Left lobe of liver (tissue), 2 donors: ENCODE measurements around the gene CHRNB4. TPM values are rescaled to one million over a fixed set of nuclear protein-coding genes. Genes with fewer than 3 reads are reported as not detected.
A peak's percentile ranks its signal among the peaks of the same experiment; 100 is the strongest.
"Not testable (repeated sequence)": the region's sequence is repeated elsewhere in the genome, so short reads cannot be mapped to it uniquely, and the experiment has no call there.

Experiments used
- ATAC-seq: fragments of 200-7000 bp; cut with Tn5 transposase; one replicate; pipeline ENCODE4 v1.9.1; 2020; ENCODE audit warnings: mild to moderate bottlenecking, moderate library complexity
- DNase-seq: peaks from one replicate; pipeline ENCODE4 v3.0.0-alpha.2; 2020; ENCODE audit warnings: low spot score
- total RNA-seq: library from RNA; stranded (reverse); gene quantifications from one replicate; pipeline ENCODE4 v1.2.1, GENCODE V29; 2021
- donor health status: DM: no; HTN: no; CAD: no; lungs with moderate emphysema.
- donor health status: DM: no; HTN: yes; CAD: no.

CHRNB4 gene
- total RNA-seq: not detected

GRCh38 chr15:78641102-78641748 is at the start of gene CHRNB4:
Gene CHRNB4 (minus strand): TSS chr15:78641210. CDS start chr15:78641133, 77 bp downstream.
- ATAC-seq: no peak
- no peak for DNase-seq

- DNase-seq (peak; percentile 1), ATAC-seq (no peak)
Observed at GRCh38 chr15:78689626-78690025, 48.6 kb upstream of the CHRNB4 start.

GRCh38 chr15:78685925-78686324 is 44.9 kb upstream of the CHRNB4 start:
- ATAC-seq (no peak), DNase-seq (peak; percentile 18)

GRCh38 chr15:78685159-78685921 is 44.3 kb upstream of the CHRNB4 start:
- ATAC-seq (no peak), DNase-seq (peak; percentile 31)

GRCh38 chr15:78684657-78685056 is 43.6 kb upstream of the CHRNB4 start:
- no peak for ATAC-seq
- peak; percentile 29 for DNase-seq

GRCh38 chr15:78683599-78683998 is 42.6 kb upstream of the CHRNB4 start:
- ATAC-seq, DNase-seq: not testable (repeated sequence)

GRCh38 chr15:78682693-78683410 is 41.8 kb upstream of the CHRNB4 start:
- peak; percentile 19 for DNase-seq
- ATAC-seq: no peak

GRCh38 chr15:78682004-78682651 is 41.1 kb upstream of the CHRNB4 start:
- DNase-seq: peak; percentile 11
- no peak for ATAC-seq

GRCh38 chr15:78681281-78682003 is 40.4 kb upstream of the CHRNB4 start:
- DNase-seq: no peak
- ATAC-seq: no peak

GRCh38 chr15:78680431-78681075 is 39.5 kb upstream of the CHRNB4 start:
- ATAC-seq (peak; percentile 47), DNase-seq (no peak)

GRCh38 chr15:78679089-78679511 is 38.1 kb upstream of the CHRNB4 start:
- ATAC-seq (peak; percentile 73), DNase-seq (peak; percentile 48)

GRCh38 chr15:78676424-78677110 is 35.6 kb upstream of the CHRNB4 start:
- no peak for DNase-seq
- no peak for ATAC-seq

- DNase-seq: no peak
- no peak for ATAC-seq
Observed at GRCh38 chr15:78675617-78676360, 34.8 kb upstream of the CHRNB4 start.

GRCh38 chr15:78675206-78675605 is 34.2 kb upstream of the CHRNB4 start:
- ATAC-seq: no peak
- DNase-seq: no peak

- no peak for ATAC-seq
- no peak for DNase-seq
Observed at GRCh38 chr15:78673917-78674444, 33.0 kb upstream of the CHRNB4 start.

- no peak for DNase-seq
- ATAC-seq: no peak
Observed at GRCh38 chr15:78673476-78673875, 32.5 kb upstream of the CHRNB4 start.

- ATAC-seq: no peak
Observed at GRCh38 chr15:78672285-78673014, 31.4 kb upstream of the CHRNB4 start.

More at GRCh38 chr15:78672285-78673014, 31.4 kb upstream of the CHRNB4 start:
- DNase-seq: no peak
